H9 (cell line): ENCODE measurements around the gene DISC1. TPM values are rescaled to one million over a fixed set of nuclear protein-coding genes. Genes with fewer than 3 reads are reported as not detected.

Experiments
- DNase-seq: peaks from one replicate; pipeline ENCODE4 v3.0.0-alpha.2; 2017
- H2AFZ ChIP-seq: one replicate; pipeline ENCODE4 v1.6.1; 2013; ENCODE audit warnings: mild to moderate bottlenecking, low read length, control low read depth, moderate library complexity
- H2AK5ac ChIP-seq: 2 replicates; pipeline ENCODE4 v1.6.1; 2013; ENCODE audit warnings: low read length, control low read depth, mixed read lengths; ENCODE audit not compliant: insufficient read length
- H2BK120ac ChIP-seq: one replicate; pipeline ENCODE4 v1.6.1; 2013; ENCODE audit warnings: low read depth, mild to moderate bottlenecking, low read length, control low read depth, inconsistent platforms; ENCODE audit not compliant: poor library complexity, severe bottlenecking
- H2BK12ac ChIP-seq: 2 replicates; pipeline ENCODE4 v1.6.1; 2013; ENCODE audit warnings: low read length, control low read depth, mixed read lengths, low read depth; ENCODE audit not compliant: insufficient read length
- H2BK15ac ChIP-seq: 2 replicates; pipeline ENCODE4 v1.6.1; 2013; ENCODE audit warnings: low read depth, low read length, control low read depth
- H2BK20ac ChIP-seq: one replicate; pipeline ENCODE4 v1.6.1; 2013; ENCODE audit warnings: low read depth, mild to moderate bottlenecking, low read length, control low read depth, inconsistent platforms; ENCODE audit not compliant: poor library complexity, severe bottlenecking
- H2BK5ac ChIP-seq: 2 replicates; pipeline ENCODE4 v1.6.1; 2013; ENCODE audit warnings: low read length, control low read depth, mixed read lengths; ENCODE audit not compliant: insufficient read length
- H3K14ac ChIP-seq: 2 replicates; pipeline ENCODE4 v1.6.1; 2013; ENCODE audit warnings: low read length, control low read depth; ENCODE audit not compliant: insufficient read depth
- H3K18ac ChIP-seq: 2 replicates; pipeline ENCODE4 v1.6.1; 2013; ENCODE audit warnings: low read depth, mild to moderate bottlenecking, mixed read lengths, low read length, control low read depth; ENCODE audit not compliant: insufficient read length
- H3K23ac ChIP-seq: 2 replicates; pipeline ENCODE4 v1.6.1; 2013; ENCODE audit warnings: low read length, control low read depth, mixed read lengths, low read depth; ENCODE audit not compliant: insufficient read length
- H3K23me2 ChIP-seq: 2 replicates; pipeline ENCODE4 v1.6.1; 2013; ENCODE audit warnings: low read depth, mild to moderate bottlenecking, mixed read lengths, low read length, control low read depth; ENCODE audit not compliant: insufficient read length, poor library complexity, severe bottlenecking
- H3K27ac ChIP-seq: 2 replicates; pipeline ENCODE4 v1.5.1; 2013; ENCODE audit warnings: low read length, control low read depth, mixed read lengths, low read depth; ENCODE audit not compliant: insufficient read length
- H3K27me3 ChIP-seq: 2 replicates; pipeline ENCODE4 v1.6.1; 2013; ENCODE audit warnings: low read length, control low read depth, inconsistent platforms; ENCODE audit not compliant: insufficient read depth
- H3K4ac ChIP-seq: 2 replicates; pipeline ENCODE4 v1.6.1; 2013; ENCODE audit warnings: low read depth, mild to moderate bottlenecking, control low read depth, inconsistent platforms, low read length, moderate library complexity
- H3K4me1 ChIP-seq: 2 replicates; pipeline ENCODE4 v1.6.1; 2013; ENCODE audit warnings: low read length, control low read depth, inconsistent platforms; ENCODE audit not compliant: insufficient read depth
- H3K4me2 ChIP-seq: 2 replicates; pipeline ENCODE4 v1.6.1; 2013; ENCODE audit warnings: low read length, control low read depth, mixed read lengths; ENCODE audit not compliant: insufficient read length, insufficient read depth
- H3K56ac ChIP-seq: 2 replicates; pipeline ENCODE4 v1.6.1; 2013; ENCODE audit warnings: low read depth, mild to moderate bottlenecking, mixed read lengths, low read length, control low read depth; ENCODE audit not compliant: insufficient read length
- H3K79me1 ChIP-seq: 2 replicates; pipeline ENCODE4 v1.6.1; 2013; ENCODE audit warnings: low read depth, mild to moderate bottlenecking, moderate library complexity, low read length, control low read depth, inconsistent platforms; ENCODE audit not compliant: insufficient read depth, poor library complexity, severe bottlenecking
- H3K79me2 ChIP-seq: 2 replicates; pipeline ENCODE4 v1.6.1; 2013; ENCODE audit warnings: low read length, control low read depth, inconsistent platforms; ENCODE audit not compliant: insufficient read depth
- H3K9ac ChIP-seq: 2 replicates; pipeline ENCODE4 v1.6.1; 2013; ENCODE audit warnings: low read length, control low read depth, mixed read lengths; ENCODE audit not compliant: insufficient read length; ENCODE audit errors: extremely low read depth
- H3K9me3 ChIP-seq: one replicate; pipeline ENCODE4 v1.6.1; 2013; ENCODE audit warnings: low read depth, low read length, inconsistent platforms; ENCODE audit not compliant: control insufficient read depth
- H3T11ph ChIP-seq: one replicate; pipeline ENCODE4 v1.6.1; 2013; ENCODE audit warnings: mild to moderate bottlenecking, low read length, control low read depth, inconsistent platforms
- H4K20me1 ChIP-seq: one replicate; pipeline ENCODE4 v1.6.1; 2013; ENCODE audit not compliant: control insufficient read depth, insufficient read length, insufficient read depth
- H4K5ac ChIP-seq: 2 replicates; pipeline ENCODE4 v1.6.1; 2013; ENCODE audit warnings: low read depth, mild to moderate bottlenecking, mixed read lengths, low read length, control low read depth; ENCODE audit not compliant: insufficient read length
- H4K8ac ChIP-seq: replicated peaks from 2 replicates; pipeline ENCODE4 v1.6.1; 2013; ENCODE audit warnings: low read length, control low read depth, mixed read lengths, low read depth; ENCODE audit not compliant: insufficient read length
- H4K91ac ChIP-seq: 2 replicates; pipeline ENCODE4 v1.6.1; 2013; ENCODE audit warnings: low read depth, mild to moderate bottlenecking, moderate library complexity, mixed read lengths, low read length, control low read depth; ENCODE audit not compliant: insufficient read length
- H3K27ac Mint-ChIP-seq, 3 experiments: 2 replicates in 2 of 3; 3 replicates in 1 of 3; pipeline ENCODE4 v1.8.0; 2020 to 2021; ENCODE audit warnings: mixed read lengths in 3 of 3, mild to moderate bottlenecking in 1 of 3, moderate library complexity in 1 of 3
- H3K27me3 Mint-ChIP-seq: 2 replicates; pipeline ENCODE4 v1.8.0; 2021; ENCODE audit warnings: low read depth, mild to moderate bottlenecking, moderate library complexity, mixed read lengths
- H3K36me3 Mint-ChIP-seq, 3 experiments: 2 replicates in 2 of 3; 3 replicates in 1 of 3; pipeline ENCODE4 v1.8.0; 2020 to 2021; ENCODE audit warnings: low read depth in 3 of 3, mixed read lengths in 3 of 3; ENCODE audit not compliant: insufficient read depth in 1 of 3
- H3K4me1 Mint-ChIP-seq, 2 experiments: 2 replicates each; pipeline ENCODE4 v1.8.0; 2020; ENCODE audit warnings: mixed read lengths in 2 of 2
- H3K4me3 Mint-ChIP-seq, 2 experiments: 2 replicates in 1 of 2; 3 replicates in 1 of 2; pipeline ENCODE4 v1.8.0; 2020 to 2021; ENCODE audit warnings: mild to moderate bottlenecking in 2 of 2, mixed read lengths in 2 of 2, moderate library complexity in 1 of 2
- H3K9me3 Mint-ChIP-seq, 2 experiments: 2 replicates in 1 of 2; 3 replicates in 1 of 2; pipeline ENCODE4 v1.8.0; 2020; ENCODE audit warnings: mild to moderate bottlenecking in 2 of 2, mixed read lengths in 2 of 2, moderate library complexity in 1 of 2
- CTCF ChIP-seq: fragments of 200-600 bp; sonication (generic); conservative IDR thresholded peaks from 3 replicates; pipeline ENCODE4 v1.8.0; 2021; ENCODE audit warnings: antibody characterized with exemption, mild to moderate bottlenecking
- WGBS: extraction: QIAGEN DNeasy Blood & Tissue Kit; methylation state at CpG from one replicate; pipeline ENCODE4 v1.1.7; 2013; ENCODE audit warnings: missing lambda C conversion rate, low lambda C conversion rate, mixed read lengths; ENCODE audit not compliant: insufficient read length; ENCODE audit errors: extremely low coverage; 5-methylcytosine and 5-hydroxymethylcytosine counted together
- total RNA-seq: library from RNA; stranded (reverse); gene quantifications from 2 replicates; pipeline ENCODE4 v1.2.1, GENCODE V29; 2021

Gene DISC1
- total RNA-seq, 1 experiment from 2014 or later: 2.5 TPM

DNA sequence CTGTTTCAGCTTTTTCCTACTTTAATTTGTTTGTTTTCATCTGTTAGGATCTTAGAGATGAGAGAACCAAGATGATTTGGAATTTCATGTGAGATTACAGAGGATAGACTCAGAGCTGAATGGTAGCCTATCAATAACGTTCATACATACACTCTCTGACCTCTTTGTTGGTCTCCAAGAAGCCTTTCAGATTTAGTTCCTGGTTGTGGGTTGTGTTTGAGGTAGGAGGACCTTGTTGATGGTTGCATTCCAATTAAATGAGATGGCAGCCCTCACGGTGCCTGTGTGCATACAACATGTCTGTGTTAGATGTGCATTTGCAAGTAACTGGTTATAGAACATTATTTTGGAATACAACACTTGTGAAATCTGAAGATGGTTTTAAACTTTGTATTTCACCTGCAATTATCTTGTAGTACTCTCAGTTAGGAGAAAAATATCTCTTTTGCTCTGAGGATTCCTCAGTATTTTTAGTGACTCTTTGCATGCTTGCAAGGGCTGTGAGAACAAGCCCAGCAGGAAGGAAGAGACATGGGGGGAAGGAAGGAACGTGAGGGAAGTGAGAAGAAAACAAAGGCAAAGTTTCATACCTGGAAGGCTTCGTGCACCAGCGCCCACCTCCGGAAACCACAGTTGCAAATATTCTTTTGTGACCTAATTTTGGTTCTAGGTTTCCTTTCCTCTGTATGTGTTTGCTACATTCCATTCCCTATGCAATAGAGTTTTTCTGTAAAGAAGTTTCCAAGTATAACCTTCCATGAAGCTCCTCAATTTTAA lies 291.8 kb downstream of the DISC1 start:
- Histone ChIP-seq H2AFZ (no peak overlapping the region), H3K4me2 (no peak overlapping the region)

More for the DNA sequence above, 291.8 kb downstream of the DISC1 start:
- no peaks in the 10 kb centered on the region for H3K23me2 ChIP-seq
- H4K5ac ChIP-seq: no peak overlapping the region
- no peak overlapping the region for H2BK12ac ChIP-seq
- no peak overlapping the region for H2AK5ac ChIP-seq
- no peak overlapping the region for H2BK20ac ChIP-seq
- no peaks in the 10 kb centered on the region; a peak in 1 of 7 replicates for H3K36me3 Mint-ChIP-seq
- no peaks in the 10 kb centered on the region for H3K79me2 ChIP-seq
- DNase-seq: no peak
- no CpG with 5 or more reads among the region's 6 CpGs for WGBS
- no peaks in the 10 kb centered on the region for H3K9me3 Mint-ChIP-seq
- no peak overlapping the region for H3K56ac ChIP-seq
- no peaks in the 10 kb centered on the region for H3K27me3 ChIP-seq
- H3K9ac ChIP-seq: no peak overlapping the region
- H3K14ac ChIP-seq: no peak overlapping the region
- no peak overlapping the region for H4K8ac ChIP-seq
- peak overlapping the region in 1 of 3 experiments; percentile 4; a peak in 1 of 7 replicates for H3K27ac Mint-ChIP-seq
- H3K9me3 ChIP-seq: no peaks in the 10 kb centered on the region
- H3K27ac ChIP-seq: no peak overlapping the region
- H3K79me1 ChIP-seq: no peaks in the 10 kb centered on the region
- no peak overlapping the region for H2BK120ac ChIP-seq
- H3K23ac ChIP-seq: no peak overlapping the region
- H2BK5ac ChIP-seq: no peak overlapping the region
- H3K4me3 Mint-ChIP-seq: no peak overlapping the region
- H3T11ph ChIP-seq: no peak overlapping the region
- peaks cover 3% of the 10 kb centered on the region for H4K20me1 ChIP-seq
- peaks cover 4% of the 10 kb centered on the region for H3K27me3 Mint-ChIP-seq
- no peak for TF ChIP-seq CTCF
- H3K4me1 Mint-ChIP-seq: peaks cover 11% of the 10 kb centered on the region in 2 experiments
- H3K4me1 ChIP-seq: no peaks in the 10 kb centered on the region
- H3K18ac ChIP-seq: no peak overlapping the region
- no peak overlapping the region for H2BK15ac ChIP-seq
- H3K4ac ChIP-seq: no peak overlapping the region
- H4K91ac ChIP-seq: no peak overlapping the region
